Peyer's patch (tissue), 4 donors: ENCODE results near the gene METAP1D.

ENCODE experiments used
- POLR2A ChIP-seq, 2 donors: fragments of 450-650 bp; IDR thresholded peaks; one replicate each; pipeline ENCODE4 v1.5.1; 2017; ENCODE audit warnings: antibody characterized with exemption in 2 of 2, mild to moderate bottlenecking in 2 of 2, moderate library complexity in 2 of 2
- TF ChIP-seq, protein P1 (sequence below), 6 experiments: fragments of 450-650 bp in 4 of 6; fragments of 200-600 bp in 2 of 6; sonication (generic) in 1 of 6; IDR thresholded peaks; one replicate each; pipeline ENCODE4 v1.5.1; 2017 to 2019; ENCODE audit warnings: antibody characterized with exemption in 6 of 6, mild to moderate bottlenecking in 3 of 6, moderate library complexity in 1 of 6

GRCh38 chr2:172072706-172073105 lies 73.0 kb downstream of the METAP1D start:
- TF ChIP-seq, protein P1, sequence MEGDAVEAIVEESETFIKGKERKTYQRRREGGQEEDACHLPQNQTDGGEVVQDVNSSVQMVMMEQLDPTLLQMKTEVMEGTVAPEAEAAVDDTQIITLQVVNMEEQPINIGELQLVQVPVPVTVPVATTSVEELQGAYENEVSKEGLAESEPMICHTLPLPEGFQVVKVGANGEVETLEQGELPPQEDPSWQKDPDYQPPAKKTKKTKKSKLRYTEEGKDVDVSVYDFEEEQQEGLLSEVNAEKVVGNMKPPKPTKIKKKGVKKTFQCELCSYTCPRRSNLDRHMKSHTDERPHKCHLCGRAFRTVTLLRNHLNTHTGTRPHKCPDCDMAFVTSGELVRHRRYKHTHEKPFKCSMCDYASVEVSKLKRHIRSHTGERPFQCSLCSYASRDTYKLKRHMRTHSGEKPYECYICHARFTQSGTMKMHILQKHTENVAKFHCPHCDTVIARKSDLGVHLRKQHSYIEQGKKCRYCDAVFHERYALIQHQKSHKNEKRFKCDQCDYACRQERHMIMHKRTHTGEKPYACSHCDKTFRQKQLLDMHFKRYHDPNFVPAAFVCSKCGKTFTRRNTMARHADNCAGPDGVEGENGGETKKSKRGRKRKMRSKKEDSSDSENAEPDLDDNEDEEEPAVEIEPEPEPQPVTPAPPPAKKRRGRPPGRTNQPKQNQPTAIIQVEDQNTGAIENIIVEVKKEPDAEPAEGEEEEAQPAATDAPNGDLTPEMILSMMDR (IDR thresholded peaks at IDR 0.05) = no peak
- no peak for TF ChIP-seq POLR2A (IDR thresholded peaks at IDR 0.05)
